Thoracic aorta (tissue), 2 donors: Measurements from ENCODE around the gene KCTD8. TPM values are rescaled to one million over a fixed set of nuclear protein-coding genes. Genes with fewer than 3 reads are reported as not detected.

Experiments
- ATAC-seq: fragments of 150-250 bp; one replicate; pipeline ENCODE4 v1.8.0; 2017; ENCODE audit warnings: low read depth; ENCODE audit not compliant: insufficient number of reproducible peaks, low FRiP score
- DNase-seq: peaks from one replicate; pipeline ENCODE4 v3.0.0-alpha.2; 2020; ENCODE audit warnings: low spot score
- H3K27ac ChIP-seq, 2 donors: fragments of 200-600 bp; sonication (generic); 1 replicate in 1 of 2; 2 replicates in 1 of 2; pipeline ENCODE4 v1.5.1; 2016; ENCODE audit warnings: mild to moderate bottlenecking in 2 of 2, moderate library complexity in 2 of 2
- H3K27me3 ChIP-seq: fragments of 200-600 bp; sonication (generic); replicated peaks from 2 replicates; pipeline ENCODE4 v1.6.0; 2016; ENCODE audit warnings: mild to moderate bottlenecking; ENCODE audit not compliant: insufficient read depth
- H3K36me3 ChIP-seq: fragments of 200-600 bp; sonication (generic); one replicate; pipeline ENCODE4 v1.5.1; 2016
- H3K4me1 ChIP-seq, 2 donors: fragments of 200-600 bp; sonication (generic); 1 replicate in 1 of 2; 2 replicates in 1 of 2; pipeline versions ENCODE4 v1.5.1 to v1.6.0; 2016; ENCODE audit warnings: low read depth in 2 of 2, mild to moderate bottlenecking in 1 of 2; ENCODE audit not compliant: control insufficient read depth in 1 of 2
- H3K4me3 ChIP-seq: fragments of 200-600 bp; sonication (generic); 2 replicates; pipeline ENCODE4 v1.5.1; 2016; ENCODE audit warnings: mild to moderate bottlenecking
- H3K9me3 ChIP-seq: fragments of 200-600 bp; sonication (generic); 2 replicates; pipeline ENCODE4 v1.5.1; 2016
- total RNA-seq, 2 donors: library from RNA; depleted of rRNA; stranded (reverse); fragments of >200 nt; gene quantifications; one replicate each; pipeline versions ENCODE4 v1.1.0 to v1.2.3, GENCODE V29; 2016
- TF ChIP-seq, protein P1 (sequence below): fragments of 200-600 bp; sonication (generic); IDR thresholded peaks from one replicate; pipeline ENCODE4 v1.5.1; 2019; ENCODE audit warnings: antibody characterized with exemption

Gene KCTD8
- total RNA-seq, 2 donors from 2014 or later = 1.8 to 4.2 TPM

- DNase-seq (no peak), ATAC-seq (no peak)
- H3K4me1 ChIP-seq = no peaks in the 10 kb centered on the region
- no peak overlapping the region for H3K27ac ChIP-seq
- H3K4me3 ChIP-seq = no peak overlapping the region
- H3K27me3 ChIP-seq = no peaks in the 10 kb centered on the region
- TF ChIP-seq, protein P1, sequence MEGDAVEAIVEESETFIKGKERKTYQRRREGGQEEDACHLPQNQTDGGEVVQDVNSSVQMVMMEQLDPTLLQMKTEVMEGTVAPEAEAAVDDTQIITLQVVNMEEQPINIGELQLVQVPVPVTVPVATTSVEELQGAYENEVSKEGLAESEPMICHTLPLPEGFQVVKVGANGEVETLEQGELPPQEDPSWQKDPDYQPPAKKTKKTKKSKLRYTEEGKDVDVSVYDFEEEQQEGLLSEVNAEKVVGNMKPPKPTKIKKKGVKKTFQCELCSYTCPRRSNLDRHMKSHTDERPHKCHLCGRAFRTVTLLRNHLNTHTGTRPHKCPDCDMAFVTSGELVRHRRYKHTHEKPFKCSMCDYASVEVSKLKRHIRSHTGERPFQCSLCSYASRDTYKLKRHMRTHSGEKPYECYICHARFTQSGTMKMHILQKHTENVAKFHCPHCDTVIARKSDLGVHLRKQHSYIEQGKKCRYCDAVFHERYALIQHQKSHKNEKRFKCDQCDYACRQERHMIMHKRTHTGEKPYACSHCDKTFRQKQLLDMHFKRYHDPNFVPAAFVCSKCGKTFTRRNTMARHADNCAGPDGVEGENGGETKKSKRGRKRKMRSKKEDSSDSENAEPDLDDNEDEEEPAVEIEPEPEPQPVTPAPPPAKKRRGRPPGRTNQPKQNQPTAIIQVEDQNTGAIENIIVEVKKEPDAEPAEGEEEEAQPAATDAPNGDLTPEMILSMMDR = no peak
- no peaks in the 10 kb centered on the region for H3K9me3 ChIP-seq
- no peaks in the 10 kb centered on the region for H3K36me3 ChIP-seq
Observed at GRCh38 chr4:44415251-44415650, 33.4 kb downstream of the KCTD8 start.

DNA sequence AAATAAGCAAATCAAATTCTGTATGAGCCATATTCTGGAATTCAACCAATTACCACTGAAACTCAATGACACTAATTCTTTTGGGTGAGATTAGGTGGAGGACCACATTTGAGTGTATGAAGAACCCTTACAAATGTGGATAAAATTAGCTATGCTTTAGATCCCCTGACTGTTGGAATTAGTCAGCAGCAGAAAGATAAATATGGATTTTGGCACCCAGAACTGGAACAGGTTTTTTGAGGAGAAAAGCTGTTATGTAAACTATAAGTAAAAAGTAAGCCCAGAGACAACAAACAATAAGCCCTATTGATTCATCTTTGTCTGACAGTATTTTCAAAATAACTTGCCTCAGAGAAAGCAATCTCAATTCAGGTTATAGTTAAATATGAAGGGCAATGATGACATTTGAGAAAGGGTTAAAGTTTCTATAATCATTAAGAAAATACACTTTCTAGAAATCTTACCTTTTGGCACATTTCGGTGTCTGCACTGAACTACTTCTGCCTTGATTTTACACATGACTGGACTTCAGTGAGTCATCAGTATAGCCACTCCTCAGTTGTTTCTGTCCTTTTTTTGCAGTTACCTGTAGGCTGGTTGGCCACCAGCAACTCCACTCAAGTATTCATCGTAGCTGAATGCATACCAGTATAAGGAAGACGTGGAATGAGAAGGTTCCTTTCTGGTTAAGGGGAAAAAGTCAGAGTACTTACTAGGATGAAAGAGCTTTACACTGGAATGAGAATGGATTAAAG is 80.0 kb downstream of the KCTD8 start:
- TF ChIP-seq, protein P1 = no peak
- Histone ChIP-seq H3K9me3 (no peaks in the 10 kb centered on the region), H3K27me3 (no peaks in the 10 kb centered on the region), H3K36me3 (no peaks in the 10 kb centered on the region), H3K4me3 (no peak overlapping the region), H3K4me1 (peaks cover 0 to 3% of the 10 kb centered on the region in 2 donors), H3K27ac (no peak overlapping the region)
- no peak for ATAC-seq
- no peak for DNase-seq

DNA sequence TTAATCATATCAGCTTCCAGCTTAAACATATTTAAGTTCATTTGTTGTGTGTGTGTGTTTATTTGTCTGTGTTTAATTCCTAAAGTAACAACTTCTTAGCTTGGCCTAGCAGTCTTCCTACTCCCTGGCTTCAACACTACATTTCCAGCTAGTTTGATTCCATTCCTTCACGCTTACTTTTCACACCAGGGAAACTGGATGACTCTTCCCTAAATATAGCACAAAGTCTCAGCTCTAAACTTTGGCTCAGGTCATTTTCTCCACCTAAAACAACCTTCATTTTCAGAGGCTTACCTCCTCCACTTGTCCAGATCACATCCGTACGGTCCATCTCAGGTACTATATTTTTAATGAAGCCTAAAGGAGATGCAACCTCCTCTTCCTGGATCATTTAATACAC is 94.4 kb downstream of the KCTD8 start:
- Histone ChIP-seq H3K27ac (no peak overlapping the region), H3K27me3 (no peaks in the 10 kb centered on the region), H3K36me3 (no peaks in the 10 kb centered on the region), H3K9me3 (no peaks in the 10 kb centered on the region), H3K4me3 (no peak overlapping the region), H3K4me1 (no peaks in the 10 kb centered on the region)
- TF ChIP-seq, protein P1 = no peak
- ATAC-seq (no peak), DNase-seq (no peak)

DNA sequence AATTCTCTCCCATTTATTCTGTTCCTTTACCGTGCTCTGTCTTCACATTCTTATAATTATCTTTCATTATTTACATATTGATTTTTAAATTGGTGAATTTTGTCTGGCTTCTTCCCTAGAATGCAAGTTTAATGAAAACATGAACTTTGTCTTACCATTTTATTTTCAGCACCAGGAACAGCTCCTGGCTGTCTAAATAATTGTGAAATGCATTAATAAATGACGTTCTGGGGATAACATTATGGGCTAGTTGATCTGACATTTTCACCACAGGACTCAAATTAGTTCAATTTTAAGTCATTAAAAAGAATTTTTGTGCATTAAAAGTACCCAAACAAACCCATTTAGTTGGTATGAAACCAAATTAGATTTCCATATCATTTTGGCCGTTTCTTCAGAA is 97.5 kb downstream of the KCTD8 start:
- TF ChIP-seq, protein P1 = no peak
- DNase-seq (no peak), ATAC-seq (no peak)
- no peaks in the 10 kb centered on the region for H3K4me1 ChIP-seq
- no peak overlapping the region for H3K27ac ChIP-seq
- H3K4me3 ChIP-seq = no peak overlapping the region
- H3K9me3 ChIP-seq = no peaks in the 10 kb centered on the region
- H3K36me3 ChIP-seq = no peaks in the 10 kb centered on the region
- no peaks in the 10 kb centered on the region for H3K27me3 ChIP-seq

DNA sequence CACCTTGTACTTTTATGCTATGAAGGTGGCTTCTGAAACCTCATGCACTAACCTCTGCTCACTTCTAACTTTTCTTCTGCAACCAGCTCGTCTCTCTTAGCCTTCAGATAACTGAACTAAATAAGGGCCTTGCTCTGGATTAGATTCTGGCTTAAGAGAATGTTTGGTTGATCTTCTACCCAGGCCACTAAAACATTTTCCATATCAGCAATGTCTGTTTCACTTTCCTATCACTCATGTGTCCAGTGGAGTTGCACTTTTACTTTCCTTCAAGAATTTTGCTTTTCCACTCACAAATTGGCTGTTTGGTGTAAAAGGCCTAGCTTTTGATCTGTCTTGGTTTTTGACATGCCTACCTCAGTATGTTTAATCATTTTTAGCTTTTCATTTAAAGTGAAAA is 105.8 kb downstream of the KCTD8 start:
- H3K9me3 ChIP-seq = no peaks in the 10 kb centered on the region
- H3K4me3 ChIP-seq = no peak overlapping the region
- H3K4me1 ChIP-seq = no peaks in the 10 kb centered on the region
- TF ChIP-seq, protein P1 = no peak
- no peaks in the 10 kb centered on the region for H3K36me3 ChIP-seq
- DNase-seq (no peak), ATAC-seq (no peak)
- H3K27ac ChIP-seq = no peak overlapping the region
- H3K27me3 ChIP-seq = no peaks in the 10 kb centered on the region
